Ishikawa (cell line): Measurements from ENCODE around the gene FBXO39.

ENCODE experiments used
- CEBPB ChIP-seq: IDR thresholded peaks from 2 replicates; pipeline ENCODE4 v1.6.1; 2012
- CREB1 ChIP-seq: IDR thresholded peaks from 2 replicates; pipeline ENCODE4 v1.6.1; 2012; ENCODE audit warnings: low read depth
- EGR1 ChIP-seq: IDR thresholded peaks from 2 replicates; pipeline ENCODE4 v1.6.1; 2012
- EP300 ChIP-seq: IDR thresholded peaks from 2 replicates; pipeline ENCODE4 v1.6.1; 2012; ENCODE audit warnings: borderline replicate concordance
- FOXM1 ChIP-seq: IDR thresholded peaks from 2 replicates; pipeline ENCODE4 v1.6.1; 2012; ENCODE audit warnings: low read depth, borderline replicate concordance
- MAX ChIP-seq: IDR thresholded peaks from 2 replicates; pipeline ENCODE4 v1.6.1; 2012
- NFIC ChIP-seq: IDR thresholded peaks from 2 replicates; pipeline ENCODE4 v1.6.1; 2012
- RAD21 ChIP-seq: IDR thresholded peaks from 2 replicates; pipeline ENCODE4 v1.6.1; 2012; ENCODE audit warnings: low read depth
- REST ChIP-seq: IDR thresholded peaks from 2 replicates; pipeline ENCODE4 v1.6.1; 2012; ENCODE audit warnings: low read depth, mild to moderate bottlenecking
- TAF1 ChIP-seq: IDR thresholded peaks from 2 replicates; pipeline ENCODE4 v1.6.1; 2012; ENCODE audit warnings: low read depth, mild to moderate bottlenecking
- TCF12 ChIP-seq: IDR thresholded peaks from 2 replicates; pipeline ENCODE4 v1.6.1; 2012; ENCODE audit warnings: low read depth
- TEAD4 ChIP-seq: IDR thresholded peaks from 2 replicates; pipeline ENCODE4 v1.6.1; 2012
- YY1 ChIP-seq: IDR thresholded peaks from 2 replicates; pipeline ENCODE4 v1.6.1; 2012; ENCODE audit warnings: low read depth
- ZBTB7A ChIP-seq: IDR thresholded peaks from 2 replicates; pipeline ENCODE4 v1.6.1; 2012; ENCODE audit warnings: low read depth
- TF ChIP-seq, protein P1 (sequence below): IDR thresholded peaks from 2 replicates; pipeline ENCODE4 v1.6.1; 2012

Gene FBXO39

GRCh38 chr17:6753006-6753445 is 23.0 kb upstream of the FBXO39 start:
- no peak for TF ChIP-seq FOXM1

DNA sequence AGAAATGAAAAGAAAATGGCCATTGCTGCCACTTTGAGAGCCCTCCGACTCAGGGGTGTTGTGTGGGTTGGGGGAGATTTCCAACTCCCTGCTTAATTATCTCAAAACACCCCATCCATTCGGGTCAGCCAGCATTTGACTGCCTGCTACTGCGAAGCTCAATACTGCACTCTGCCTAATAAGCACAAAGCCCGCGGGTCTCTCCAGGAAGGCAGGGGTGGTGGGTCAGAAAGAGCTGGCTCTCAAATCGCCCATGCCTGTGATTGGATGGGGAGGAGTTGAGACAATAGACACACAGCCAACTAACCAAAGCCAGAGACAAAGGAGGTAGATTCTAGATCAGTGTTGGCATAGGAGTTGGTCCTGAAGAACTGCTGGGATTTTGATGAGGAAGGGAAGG is 22.5 kb upstream of the FBXO39 start:
- no peak for TF ChIP-seq RAD21
- no peak for TF ChIP-seq FOXM1
- TF ChIP-seq NFIC = no peak
- TF ChIP-seq REST = no peak
- no peak for TF ChIP-seq TEAD4
- TF ChIP-seq MAX = no peak
- TF ChIP-seq TAF1 = no peak
- TF ChIP-seq TCF12 = no peak
- TF ChIP-seq ZBTB7A = no peak
- TF ChIP-seq, protein P1, sequence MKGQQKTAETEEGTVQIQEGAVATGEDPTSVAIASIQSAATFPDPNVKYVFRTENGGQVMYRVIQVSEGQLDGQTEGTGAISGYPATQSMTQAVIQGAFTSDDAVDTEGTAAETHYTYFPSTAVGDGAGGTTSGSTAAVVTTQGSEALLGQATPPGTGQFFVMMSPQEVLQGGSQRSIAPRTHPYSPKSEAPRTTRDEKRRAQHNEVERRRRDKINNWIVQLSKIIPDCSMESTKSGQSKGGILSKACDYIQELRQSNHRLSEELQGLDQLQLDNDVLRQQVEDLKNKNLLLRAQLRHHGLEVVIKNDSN = no peak
- no peak for TF ChIP-seq YY1
- TF ChIP-seq EGR1 = no peak
- TF ChIP-seq EP300 = no peak

DNA sequence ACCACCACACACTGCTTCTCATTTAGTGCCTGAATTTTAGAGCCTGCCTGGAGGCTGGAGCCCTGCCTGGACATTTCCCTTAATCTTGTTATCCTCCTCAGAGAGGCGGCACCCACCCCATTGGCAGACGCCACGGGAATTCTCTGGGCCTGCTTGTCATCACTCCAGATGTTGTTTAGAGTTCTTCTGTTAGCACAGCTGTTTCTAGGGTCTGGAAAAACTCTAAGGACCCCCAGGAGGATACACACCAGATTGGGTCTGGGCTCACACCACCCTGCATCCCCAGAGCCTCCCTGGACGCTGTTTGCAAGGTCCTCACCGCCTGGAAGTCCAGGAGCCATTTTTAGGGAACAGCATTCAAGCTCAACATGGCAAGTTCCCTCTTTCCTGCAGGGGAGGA is 20.7 kb upstream of the FBXO39 start:
- TF ChIP-seq TCF12 (no peak), TAF1 (no peak), REST (no peak), CREB1 (no peak), EGR1 (no peak)

- no peak for TF ChIP-seq RAD21
- TF ChIP-seq TAF1 = no peak
- no peak for TF ChIP-seq EGR1
- TF ChIP-seq EP300 = no peak
- TF ChIP-seq YY1 = no peak
- no peak for TF ChIP-seq MAX
- TF ChIP-seq CREB1 = no peak
- TF ChIP-seq, protein P1 = no peak
- TF ChIP-seq TCF12 = no peak
- no peak for TF ChIP-seq ZBTB7A
- no peak for TF ChIP-seq TEAD4
- no peak for TF ChIP-seq CEBPB
- TF ChIP-seq REST = no peak
- TF ChIP-seq NFIC = no peak
Measured at GRCh38 chr17:6755731-6756184, 20.3 kb upstream of the FBXO39 start, which contains the start of gene XAF1. Gene XAF1 (plus strand): TSS chr17:6756046. CDS start chr17:6756079, 33 bp downstream.

DNA sequence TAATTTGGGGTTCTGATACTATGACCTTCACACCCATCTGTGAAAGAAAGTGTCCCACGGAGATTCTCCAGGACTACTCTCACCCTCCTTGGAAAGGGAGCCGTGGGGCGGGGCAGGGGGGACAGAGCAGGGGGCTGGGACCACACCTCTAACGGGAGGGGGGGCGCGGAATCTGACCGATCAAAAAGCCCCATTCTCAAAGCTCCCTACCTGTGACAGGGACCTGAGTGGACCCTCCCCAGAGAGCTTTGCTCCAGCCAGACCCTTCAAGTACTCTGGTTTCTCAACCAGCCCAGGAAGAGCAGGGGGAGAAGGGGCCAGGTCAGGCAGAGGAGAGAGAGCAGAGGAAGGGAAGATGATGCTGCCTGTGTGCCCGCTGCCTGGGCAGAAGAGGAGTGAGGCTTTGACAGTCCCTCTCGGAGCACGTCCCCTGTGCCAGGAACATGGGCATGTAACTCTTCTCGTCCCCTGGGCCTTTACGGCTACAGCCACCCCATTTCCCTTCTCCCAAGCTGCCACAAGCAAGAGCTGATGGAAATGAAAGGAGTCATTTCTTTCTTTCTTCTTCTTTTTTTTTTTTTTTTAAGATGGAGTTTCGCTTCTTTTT is 19.5 kb upstream of the FBXO39 start:
- TF ChIP-seq NFIC = no peak
- TF ChIP-seq TEAD4 = no peak
- no peak for TF ChIP-seq TCF12
- TF ChIP-seq ZBTB7A = no peak
- TF ChIP-seq YY1 = no peak
- TF ChIP-seq CREB1 = no peak
- no peak for TF ChIP-seq EGR1
- TF ChIP-seq REST = no peak
- TF ChIP-seq MAX = no peak
- TF ChIP-seq RAD21 = no peak
- TF ChIP-seq, protein P1 = no peak
- TF ChIP-seq TAF1 = no peak
- TF ChIP-seq CEBPB = no peak
- TF ChIP-seq EP300 = no peak
- no peak for TF ChIP-seq FOXM1
